OCI-LY7 (cell line): ENCODE measurements around the gene IRF7. TPM values are rescaled to one million over a fixed set of nuclear protein-coding genes. Genes with fewer than 3 reads are reported as not detected.

Experiments used
- BruUV-seq: library from RNA; stranded (reverse); fragments of 400-500 nt; replicated peaks from 2 replicates; lab custom pipeline; 2021; lab: Mats Ljungman, UMichigan
- CTCF ChIA-PET: fragments of 300-600 bp; sonication (Branson Sonifier 250); formaldehyde crosslinking; loops from one replicate; lab custom pipeline; 2022; ENCODE audit warnings: antibody characterized with exemption; ENCODE audit not compliant: unreplicated experiment; lab: Charles Lee
- POLR2A ChIA-PET: fragments of 300-600 bp; sonication (Branson Sonifier 250); formaldehyde crosslinking; loops from one replicate; lab custom pipeline; 2022; ENCODE audit warnings: antibody characterized with exemption; lab: Charles Lee
- DNase-seq: peaks from one replicate; pipeline ENCODE4 v3.0.0-alpha.2; 2015; ENCODE audit warnings: low spot score
- H2AFZ ChIP-seq: fragments of 200-600 bp; sonication (generic), shearing (Covaris generic); 2 replicates; pipeline ENCODE4 v1.6.1; 2014; ENCODE audit warnings: mild to moderate bottlenecking, antibody characterized with exemption, low read length, moderate library complexity
- H3K27ac ChIP-seq: fragments of 200-600 bp; sonication (generic); 2 replicates; pipeline ENCODE4 v1.5.1; 2014; ENCODE audit warnings: mixed run types, low read depth, mild to moderate bottlenecking, moderate library complexity, low read length, inconsistent platforms; ENCODE audit not compliant: poor library complexity, severe bottlenecking
- H3K36me3 ChIP-seq: fragments of 200-600 bp; sonication (generic); 2 replicates; pipeline ENCODE4 v1.6.1; 2014; ENCODE audit warnings: mild to moderate bottlenecking, antibody characterized with exemption, low read length, moderate library complexity, mixed read lengths; ENCODE audit not compliant: insufficient read depth
- H3K4me1 ChIP-seq: fragments of 200-600 bp; sonication (generic); 2 replicates; pipeline ENCODE4 v1.5.1; 2014; ENCODE audit warnings: mild to moderate bottlenecking, low read length; ENCODE audit not compliant: insufficient read depth, poor library complexity, severe bottlenecking
- H3K4me2 ChIP-seq: fragments of 200-600 bp; sonication (generic); 2 replicates; pipeline ENCODE4 v1.6.1; 2014; ENCODE audit warnings: mild to moderate bottlenecking, low read length
- H3K4me3 ChIP-seq: fragments of 200-600 bp; sonication (generic); 2 replicates; pipeline ENCODE4 v1.5.1; 2014; ENCODE audit warnings: mild to moderate bottlenecking, low read depth, low read length; ENCODE audit not compliant: poor library complexity, severe bottlenecking
- H3K79me2 ChIP-seq: fragments of 200-600 bp; sonication (generic); 2 replicates; pipeline ENCODE4 v1.6.1; 2016; ENCODE audit warnings: low read depth, mild to moderate bottlenecking, low read length, moderate library complexity, mixed read lengths; ENCODE audit not compliant: insufficient read depth
- H3K9me2 ChIP-seq: fragments of 200-600 bp; sonication (generic); 2 replicates; pipeline ENCODE4 v1.6.1; 2016; ENCODE audit warnings: mild to moderate bottlenecking, low read length, mixed read lengths; ENCODE audit not compliant: insufficient read depth
- H3K9me3 ChIP-seq: fragments of 200-600 bp; sonication (generic); 2 replicates; pipeline ENCODE4 v1.6.1; 2014; ENCODE audit warnings: mild to moderate bottlenecking, mixed run types, low read length, mixed read lengths
- H4K20me1 ChIP-seq: fragments of 200-600 bp; sonication (generic); 2 replicates; pipeline ENCODE4 v1.6.1; 2014; ENCODE audit warnings: mild to moderate bottlenecking, antibody characterized with exemption, low read length, moderate library complexity, mixed read lengths; ENCODE audit not compliant: insufficient read depth
- CTCF ChIP-seq: fragments of 200-600 bp; sonication (generic); conservative IDR thresholded peaks from 2 replicates; pipeline ENCODE4 v1.5.1; 2014; ENCODE audit warnings: mild to moderate bottlenecking, antibody characterized with exemption, low read length, moderate library complexity, mixed read lengths
- EZH2phosphoT487 ChIP-seq: fragments of 200-600 bp; sonication (generic); IDR thresholded peaks from 2 replicates; pipeline ENCODE4 v1.6.1; 2018; ENCODE audit warnings: low read depth, borderline replicate concordance, mild to moderate bottlenecking, mixed run types, antibody characterized with exemption, low read length, moderate library complexity, mixed read lengths
- intact Hi-C: fragments of 100-400 bp; cut with micrococcal nuclease; formaldehyde crosslinking; loops from one replicate; pipeline ENCODE4 v1.10.0; 2022; ENCODE audit not compliant: unreplicated experiment
- total RNA-seq, 2 experiments: library from RNA; depleted of rRNA in 1 of 2; stranded (reverse); fragments of >200 nt in 1 of 2; shearing (Covaris generic) in 1 of 2; gene quantifications; 2 replicates each; pipeline ENCODE4 v1.2.3, GENCODE V29; 2014 to 2022

IRF7 gene
- total RNA-seq, 2 experiments from 2014 or later = 15.8 to 18.7 TPM

- H3K9me3 ChIP-seq = no peaks in the 10 kb centered on the region
- H4K20me1 ChIP-seq = no peaks in the 10 kb centered on the region
- ChIA-PET CTCF (no interaction called here), POLR2A (no interaction called here)
- no peak within 1 kb of the TSS for H3K4me3 ChIP-seq
- H3K79me2 ChIP-seq = no peaks in the 10 kb centered on the region
- H2AFZ ChIP-seq = no peak within 1 kb of the TSS
- DNase-seq = no peak
- TF ChIP-seq EZH2phosphoT487 (no peak), CTCF (no peak)
- H3K4me1 ChIP-seq = no peaks in the 10 kb centered on the region
- no peak within 1 kb of the TSS for H3K27ac ChIP-seq
- no peak within 1 kb of the TSS for H3K4me2 ChIP-seq
- no TSS peak for BruUV-seq
- no peaks in the 10 kb centered on the region for H3K36me3 ChIP-seq
- no peaks in the 10 kb centered on the region for H3K9me2 ChIP-seq
- intact Hi-C loops = no loop called here
Observed at GRCh38 chr11:626475-627307, 10.9 kb upstream of the IRF7 start, which contains the start of gene SCT. SCT (minus strand) TSS chr11:627181; CDS start chr11:627143, 38 bp downstream.

GRCh38 chr11:625636-626268, 10.0 kb upstream of the IRF7 start:
- ChIA-PET POLR2A (no interaction called here), CTCF (no interaction called here)
- Histone ChIP-seq H2AFZ (no peak overlapping the region), H3K27ac (no peak overlapping the region), H3K4me3 (no peak overlapping the region), H3K9me2 (no peaks in the 10 kb centered on the region), H3K4me1 (no peaks in the 10 kb centered on the region), H3K4me2 (no peak overlapping the region), H3K79me2 (no peaks in the 10 kb centered on the region), H4K20me1 (no peaks in the 10 kb centered on the region), H3K36me3 (no peaks in the 10 kb centered on the region), H3K9me3 (no peaks in the 10 kb centered on the region)
- BruUV-seq = no TSS peak
- TF ChIP-seq CTCF (no peak), EZH2phosphoT487 (no peak)
- intact Hi-C loops = no loop called here
- no peak for DNase-seq
